IMR-90 (cell line): ENCODE data around the gene IMPDH1. TPM values are rescaled to one million over a fixed set of nuclear protein-coding genes. Genes with fewer than 3 reads are reported as not detected.
A peak's percentile ranks its signal among the peaks of the same experiment; 100 is the strongest.
"Not testable (repeated sequence)": the region's sequence is repeated elsewhere in the genome, so short reads cannot be mapped to it uniquely, and the experiment has no call there.

Source experiments
- ATAC-seq: fragments of 200-7000 bp; cut with Tn5 transposase; 2 replicates; pipeline ENCODE4 v1.9.1; 2020; ENCODE audit warnings: low read depth, mild to moderate bottlenecking, moderate library complexity
- BruUV-seq: library from RNA; stranded (reverse); fragments of 400-500 nt; replicated peaks from 2 replicates; lab custom pipeline; 2021; lab: Mats Ljungman, UMichigan
- CTCF ChIA-PET: fragments of 300-600 bp; formaldehyde crosslinking; extraction: SDS; loops from one replicate; lab custom pipeline; 2021; ENCODE audit warnings: antibody characterized with exemption; lab: Yijun Ruan, JAX
- POLR2A ChIA-PET: fragments of 300-600 bp; sonication (Branson Sonifier 250); formaldehyde crosslinking; loops from one replicate; lab custom pipeline; 2022; ENCODE audit warnings: antibody characterized with exemption; ENCODE audit not compliant: unreplicated experiment; lab: Charles Lee
- DNase-seq: peaks from one replicate; pipeline ENCODE4 v3.0.0; 2013
- H2AFZ ChIP-seq: replicated peaks from 2 replicates; pipeline ENCODE3; 2013; ENCODE audit warnings: low read length, mild to moderate bottlenecking; ENCODE audit not compliant: poor library complexity
- H2AK5ac ChIP-seq: 2 replicates; pipeline ENCODE4 v1.6.1; 2013; ENCODE audit warnings: low read depth, low read length, inconsistent platforms
- H2AK9ac ChIP-seq: replicated peaks from 2 replicates; pipeline ENCODE3; 2013; ENCODE audit warnings: mild to moderate bottlenecking, low read depth, low read length, moderate library complexity; ENCODE audit not compliant: poor library complexity
- H2BK120ac ChIP-seq: 2 replicates; pipeline ENCODE4 v1.6.1; 2013; ENCODE audit warnings: low read depth, low read length, inconsistent platforms
- H2BK15ac ChIP-seq: 3 replicates; pipeline ENCODE4 v1.6.1; 2013; ENCODE audit warnings: low read depth, low read length, inconsistent platforms
- H2BK20ac ChIP-seq: 2 replicates; pipeline ENCODE4 v1.6.1; 2013; ENCODE audit warnings: low read depth, mild to moderate bottlenecking, inconsistent platforms, low read length, moderate library complexity
- H2BK5ac ChIP-seq: 2 replicates; pipeline ENCODE4 v1.6.1; 2013; ENCODE audit warnings: mild to moderate bottlenecking, low read depth, low read length, inconsistent platforms; ENCODE audit not compliant: poor library complexity, severe bottlenecking
- H3K14ac ChIP-seq: replicated peaks from 2 replicates; pipeline ENCODE4 v1.6.1; 2013; ENCODE audit warnings: low read depth, low read length, inconsistent platforms
- H3K18ac ChIP-seq: 2 replicates; pipeline ENCODE4 v1.6.1; 2013; ENCODE audit warnings: low read depth, low read length, control low read depth
- H3K23ac ChIP-seq: 2 replicates; pipeline ENCODE4 v1.6.1; 2013; ENCODE audit warnings: low read depth, low read length, inconsistent platforms
- H3K27ac ChIP-seq: 2 replicates; pipeline ENCODE4 v1.5.1; 2013; ENCODE audit warnings: mild to moderate bottlenecking, control low read depth, low read length; ENCODE audit not compliant: insufficient read depth
- H3K27me3 ChIP-seq: 2 replicates; pipeline ENCODE4 v1.6.1; 2013; ENCODE audit warnings: low read length; ENCODE audit not compliant: control insufficient read depth, insufficient read depth
- H3K36me3 ChIP-seq: 2 replicates; pipeline ENCODE4 v1.6.1; 2013; ENCODE audit warnings: low read length, mixed read lengths; ENCODE audit not compliant: control insufficient read depth, insufficient read depth
- H3K4ac ChIP-seq: 2 replicates; pipeline ENCODE4 v1.6.1; 2013; ENCODE audit warnings: low read depth, low read length, inconsistent platforms
- H3K4me1 ChIP-seq: 2 replicates; pipeline ENCODE4 v1.6.1; 2013; ENCODE audit warnings: low read length, mixed read lengths; ENCODE audit not compliant: control insufficient read depth, insufficient read depth
- H3K4me2 ChIP-seq: 2 replicates; pipeline ENCODE4 v1.6.1; 2013; ENCODE audit warnings: low read depth, mild to moderate bottlenecking, control low read depth, low read length, moderate library complexity
- H3K4me3 ChIP-seq: 2 replicates; pipeline ENCODE4 v1.5.1; 2013; ENCODE audit warnings: low read depth, mild to moderate bottlenecking, control low read depth, low read length, moderate library complexity; ENCODE audit not compliant: insufficient read depth
- H3K56ac ChIP-seq: 2 replicates; pipeline ENCODE4 v1.6.1; 2013; ENCODE audit warnings: low read length, inconsistent platforms; ENCODE audit not compliant: insufficient read depth; ENCODE audit errors: extremely low read depth
- H3K79me1 ChIP-seq, 2 experiments: 2 replicates each; pipeline ENCODE4 v1.6.1; 2013; ENCODE audit warnings: low read length in 2 of 2, inconsistent platforms in 1 of 2, low read depth in 1 of 2
- H3K9ac ChIP-seq: 2 replicates; pipeline ENCODE4 v1.6.1; 2013; ENCODE audit warnings: low read depth, low read length, control low read depth
- H3K9me1 ChIP-seq: 2 replicates; pipeline ENCODE4 v1.6.1; 2013; ENCODE audit warnings: low read length, inconsistent platforms; ENCODE audit not compliant: insufficient read depth
- H3K9me3 ChIP-seq: 2 replicates; pipeline ENCODE4 v1.6.1; 2013; ENCODE audit warnings: low read length; ENCODE audit not compliant: control insufficient read depth, insufficient read depth
- H4K20me1 ChIP-seq: 2 replicates; pipeline ENCODE4 v1.6.1; 2013; ENCODE audit warnings: low read length, inconsistent platforms; ENCODE audit not compliant: insufficient read depth
- H4K5ac ChIP-seq: 2 replicates; pipeline ENCODE4 v1.6.1; 2013; ENCODE audit warnings: mild to moderate bottlenecking, low read depth, low read length, control low read depth
- H4K8ac ChIP-seq, 2 experiments: 2 replicates each; pipeline ENCODE4 v1.6.1; 2013; ENCODE audit warnings: low read depth in 2 of 2, low read length in 2 of 2, control low read depth in 1 of 2, inconsistent platforms in 1 of 2
- H4K91ac ChIP-seq: 2 replicates; pipeline ENCODE4 v1.6.1; 2013; ENCODE audit warnings: low read depth, low read length, inconsistent platforms; ENCODE audit not compliant: insufficient read depth
- BHLHE40 ChIP-seq: fragments of 150-350 bp; IDR thresholded peaks from 2 replicates; pipeline ENCODE4 v1.6.1; 2016; ENCODE audit warnings: mild to moderate bottlenecking, low read depth, low read length
- CEBPB ChIP-seq: IDR thresholded peaks from 2 replicates; pipeline ENCODE4 v1.6.1; 2012; ENCODE audit warnings: low read depth, low read length, improper control_type of control experiment
- FOS ChIP-seq: fragments of 150-350 bp; IDR thresholded peaks from 2 replicates; pipeline ENCODE4 v1.6.1; 2016; ENCODE audit warnings: low read depth, low read length
- MAFK ChIP-seq: IDR thresholded peaks from 2 replicates; pipeline ENCODE4 v1.6.1; 2012; ENCODE audit warnings: low read depth, low read length, improper control_type of control experiment
- MAZ ChIP-seq: IDR thresholded peaks from 2 replicates; pipeline ENCODE4 v1.6.1; 2012; ENCODE audit warnings: low read depth, mild to moderate bottlenecking, low read length, improper control_type of control experiment, moderate library complexity, borderline replicate concordance
- MXI1 ChIP-seq: IDR thresholded peaks from 2 replicates; pipeline ENCODE4 v1.6.1; 2012; ENCODE audit warnings: low read depth, mild to moderate bottlenecking, low read length, moderate library complexity, borderline replicate concordance
- POLR2A ChIP-seq: IDR thresholded peaks from 2 replicates; pipeline ENCODE4 v1.6.1; 2012; ENCODE audit warnings: mild to moderate bottlenecking, low read depth, low read length
- RAD21 ChIP-seq: IDR thresholded peaks from 2 replicates; pipeline ENCODE4 v1.6.1; 2012; ENCODE audit warnings: low read length, improper control_type of control experiment
- RFX5 ChIP-seq: IDR thresholded peaks from 2 replicates; pipeline ENCODE4 v1.8.0; 2012; ENCODE audit warnings: low read depth, mild to moderate bottlenecking, low read length, moderate library complexity
- SMC3 ChIP-seq: fragments of 150-350 bp; IDR thresholded peaks from 2 replicates; pipeline ENCODE4 v1.6.1; 2016; ENCODE audit warnings: low read depth, mild to moderate bottlenecking, antibody characterized with exemption, low read length, moderate library complexity
- USF2 ChIP-seq: fragments of 150-350 bp; IDR thresholded peaks from 2 replicates; pipeline ENCODE4 v1.6.1; 2017; ENCODE audit warnings: mild to moderate bottlenecking, antibody characterized with exemption, low read length, low read depth
- WGBS, 2 experiments: methylation state at CpG; one replicate each; pipeline versions ENCODE4 v1.1.5 to v1.1.7; 2013; ENCODE audit warnings: missing lambda C conversion rate in 2 of 2; ENCODE audit not compliant: insufficient read length in 1 of 2; ENCODE audit errors: extremely low coverage in 2 of 2; 5-methylcytosine and 5-hydroxymethylcytosine counted together
- dilution Hi-C: fragments of 300-500 bp; cut with HindIII; formaldehyde crosslinking; loops from one replicate; pipeline ENCODE4 v1.14.3; 2018; ENCODE audit warnings: low sequenced_read_pairs; ENCODE audit not compliant: unreplicated experiment
- in situ Hi-C: fragments of 300-500 bp; cut with MboI; formaldehyde crosslinking; loops from 3 replicates; pipeline ENCODE4 v1.14.3; 2019; ENCODE audit warnings: low sequenced_read_pairs, inconsistent platforms, mixed read lengths
- intact Hi-C: fragments of 100-400 bp; cut with micrococcal nuclease; formaldehyde crosslinking; loops from 2 replicates; pipeline ENCODE4 v1.10.0; 2022
- polyA plus RNA-seq, 3 experiments: library from polyadenylated mRNA; depleted of rRNA; stranded (reverse); fragments of >200 nt; gene quantifications; 2 replicates each; pipeline ENCODE4 v1.2.3, GENCODE V29; 2012; ENCODE audit warnings: low replicate concordance in 1 of 3
- total RNA-seq: library from RNA; depleted of rRNA; stranded (reverse); fragments of >200 nt; gene quantifications from 2 replicates; pipeline ENCODE4 v1.2.3, GENCODE V29; 2012

Gene IMPDH1
- total and polyA plus RNA-seq, 2 of the 4 experiments (the other 2 are of a cell fraction): 49.5 to 69.3 TPM

- in situ Hi-C loops: loop anchor here (25.0 kb wide), 1 partner anchor 428 kb away; no protein-coding TSS in a partner anchor
These were observed 49.2 kb upstream of the IMPDH1 start for GRCh38 chr7:128458956-128459355.

GRCh38 chr7:128457385-128457784 lies 47.6 kb upstream of the IMPDH1 start:
- H2BK120ac ChIP-seq, H3K4ac ChIP-seq, H2BK20ac ChIP-seq, H2BK15ac ChIP-seq, H2AK5ac ChIP-seq, H3K27me3 ChIP-seq, H4K5ac ChIP-seq, H2BK5ac ChIP-seq, H3K56ac ChIP-seq, H3K14ac ChIP-seq, intact Hi-C loops, H3K18ac ChIP-seq, dilution Hi-C loops, H4K91ac ChIP-seq, H4K8ac ChIP-seq, POLR2A ChIA-PET, CTCF ChIA-PET, H3K27ac ChIP-seq, H3K9me3 ChIP-seq, H3K36me3 ChIP-seq, ATAC-seq, H2AFZ ChIP-seq, H3K9me1 ChIP-seq, DNase-seq: not testable (repeated sequence)
- Histone ChIP-seq H4K20me1 (peaks cover 24% of the 10 kb centered on the region), H3K9ac (peak overlapping the region; percentile 66; the same call in 1 of the 2 replicates), H2AK9ac (peak overlapping the region; percentile 74), H3K23ac (peak overlapping the region; percentile 68; the same call in 1 of the 2 replicates), H3K4me3 (peak overlapping the region; percentile 82; the same call in 1 of the 2 replicates), H3K79me1 (peaks cover 14 to 41% of the 10 kb centered on the region in 2 experiments; a peak in 3 of 4 replicates), H3K4me2 (peak overlapping the region; percentile 82), H3K4me1 (peaks cover 17% of the 10 kb centered on the region)
- in situ Hi-C loops: loop anchor here (25.0 kb wide), 1 partner anchor 430 kb away; no protein-coding TSS in a partner anchor
- WGBS, 2 experiments: no CpG with 5 or more reads among the region's 6 CpGs
- BruUV-seq: TSS peak; percentile 46

More at GRCh38 chr7:128458956-128459355, 49.2 kb upstream of the IMPDH1 start:
- Histone ChIP-seq H3K18ac (no peak overlapping the region), H3K9me1 (0 out of 2 replicates have a peak, but pooled peaks cover 6% of the 10 kb centered on the region), H2AK9ac (no peak overlapping the region), H2BK120ac (no peak overlapping the region), H3K4me2 (no peak overlapping the region), H2AFZ (no peak overlapping the region), H3K23ac (peak overlapping the region; percentile 15; the same call in 1 of the 2 replicates), H4K5ac (no peak overlapping the region), H4K91ac (no peak overlapping the region), H2AK5ac (no peak overlapping the region), H2BK20ac (no peak overlapping the region), H2BK15ac (no peak overlapping the region), H3K27ac (no peak overlapping the region), H4K20me1 (peaks cover 24% of the 10 kb centered on the region), H3K79me1 (peaks cover 14 to 41% of the 10 kb centered on the region in 2 experiments; a peak in 3 of 4 replicates), H3K4me3 (no peak overlapping the region), H3K9ac (no peak overlapping the region; the same call in 1 of the 2 replicates), H4K8ac (no peak overlapping the region), H3K36me3 (peaks cover 10% of the 10 kb centered on the region), H2BK5ac (no peak overlapping the region), H3K14ac (no peak overlapping the region), H3K56ac (no peak overlapping the region), H3K27me3 (no peaks in the 10 kb centered on the region), H3K4me1 (peaks cover 15% of the 10 kb centered on the region), H3K9me3 (no peaks in the 10 kb centered on the region), H3K4ac (no peak overlapping the region)
- CTCF ChIA-PET: interaction anchor here (1.0 to 4.2 kb wide), 2 partner anchors 23 to 32 kb away, joined by 3 to 71 read pairs; no protein-coding TSS in a partner anchor
- BruUV-seq: no TSS peak
- POLR2A ChIA-PET: no interaction called here
- intact Hi-C loops: loop anchor here (1.0 kb wide), 2 partner anchors 32 to 61 kb away; no protein-coding TSS in a partner anchor
- WGBS, 2 experiments: 64% methylated on average over 2 of the region's 3 CpGs; no CpG with 5 or more reads in 1 of the 2 experiments
- DNase-seq (no peak), ATAC-seq (no peak)
- dilution Hi-C loops: no loop called here
- TF ChIP-seq MXI1 (no peak), POLR2A (no peak), RAD21 (no peak), FOS (no peak), RFX5 (no peak), BHLHE40 (no peak), USF2 (no peak), SMC3 (no peak), MAFK (no peak), MAZ (no peak), CEBPB (no peak)
